HCT116 (cell line): Measurements from ENCODE around the gene CREBBP. TPM values are rescaled to one million over a fixed set of nuclear protein-coding genes. Genes with fewer than 3 reads are reported as not detected.

Experiments used
- ATAC-seq: fragments of 200-7000 bp; cut with Tn5 transposase; 2 replicates; pipeline ENCODE4 v1.9.1; 2020; ENCODE audit warnings: mild to moderate bottlenecking, moderate library complexity
- BruUV-seq: library from RNA; stranded (reverse); fragments of 400-500 nt; replicated peaks from 2 replicates; lab custom pipeline; 2021; lab: Mats Ljungman, UMichigan
- CTCF ChIA-PET: fragments of 300-600 bp; sonication (Branson Sonifier 250); formaldehyde crosslinking; loops from one replicate; lab custom pipeline; 2021; ENCODE audit warnings: antibody characterized with exemption; lab: Charles Lee
- POLR2A ChIA-PET: fragments of 300-600, 350-600 bp; sonication (Branson Sonifier 250); formaldehyde crosslinking; loops from one replicate; lab custom pipeline; 2021; ENCODE audit warnings: antibody characterized with exemption; lab: Charles Lee
- RAD21 ChIA-PET, 2 experiments: fragments of 300-600 bp; sonication (Branson Sonifier 250); formaldehyde crosslinking; loops; one replicate each; lab custom pipeline; 2023; ENCODE audit warnings: low total read pairs in 2 of 2; ENCODE audit not compliant: uncharacterized antibody in 2 of 2, unreplicated experiment in 2 of 2, low non-redundant PET in 1 of 2; lab: Charles Lee
- DNase-seq: peaks from one replicate; pipeline ENCODE4 v3.0.0-alpha.2; 2010; ENCODE audit warnings: low read depth, low spot score
- H2AFZ ChIP-seq: fragments of 200-600 bp; shearing (Covaris generic), sonication (generic); 2 replicates; pipeline ENCODE4 v1.6.1; 2017; ENCODE audit warnings: low read depth, mixed run types, mixed read lengths, antibody characterized with exemption, low read length; ENCODE audit not compliant: poor library complexity, severe bottlenecking
- H3K27ac ChIP-seq: 2 replicates; pipeline ENCODE4 v1.5.1; 2012; ENCODE audit warnings: low read depth, low read length
- H3K27me3 ChIP-seq: fragments of 200-600 bp; sonication (generic); 2 replicates; pipeline ENCODE4 v1.6.1; 2016; ENCODE audit warnings: mixed run types, low read length, mixed read lengths; ENCODE audit not compliant: insufficient read depth
- H3K36me3 ChIP-seq, 2 experiments: fragments of 200-500 bp in 1 of 2; fragments of 200-600 bp in 1 of 2; sonication (Bioruptor generic) in 1 of 2; sonication (generic) in 1 of 2; 2 replicates each; pipeline versions ENCODE4 v1.5.1 to v1.6.1; 2014 to 2016; ENCODE audit warnings: low read length in 2 of 2, inconsistent platforms in 1 of 2, mixed read lengths in 1 of 2, mixed run types in 1 of 2; ENCODE audit not compliant: insufficient read depth in 2 of 2, control insufficient read depth in 1 of 2
- H3K4me1 ChIP-seq, 2 experiments: fragments of 200-600 bp in 1 of 2; sonication (generic) in 1 of 2; 2 replicates each; pipeline versions ENCODE4 v1.5.1 to v1.6.1; 2012 to 2017; ENCODE audit warnings: low read length in 2 of 2, inconsistent platforms in 1 of 2, mild to moderate bottlenecking in 1 of 2, mixed read lengths in 1 of 2, mixed run types in 1 of 2, moderate library complexity in 1 of 2; ENCODE audit not compliant: insufficient read depth in 2 of 2, control insufficient read depth in 1 of 2
- H3K4me2 ChIP-seq: fragments of 200-600 bp; sonication (generic); 2 replicates; pipeline ENCODE4 v1.6.1; 2017; ENCODE audit warnings: mixed run types, low read length, mixed read lengths
- H3K4me3 ChIP-seq, 2 experiments: fragments of 200-600 bp in 1 of 2; sonication (generic) in 1 of 2; replicated peaks in 1 of 2; 2 replicates each; pipeline ENCODE4 v1.5.1; 2011 to 2016; ENCODE audit warnings: low read length in 2 of 2, control low read depth in 1 of 2, low read depth in 1 of 2, mild to moderate bottlenecking in 1 of 2, mixed read lengths in 1 of 2, mixed run types in 1 of 2
- H3K79me2 ChIP-seq: fragments of 200-600 bp; sonication (generic); 2 replicates; pipeline ENCODE4 v1.6.1; 2017; ENCODE audit warnings: mild to moderate bottlenecking, mixed run types, low read length, moderate library complexity, mixed read lengths; ENCODE audit not compliant: insufficient read depth
- H3K9ac ChIP-seq: fragments of 200-600 bp; sonication (generic); 2 replicates; pipeline ENCODE4 v1.6.1; 2016; ENCODE audit warnings: low read length, mixed read lengths
- H3K9me2 ChIP-seq: fragments of 200-600 bp; sonication (generic), shearing (Covaris generic); 2 replicates; pipeline ENCODE4 v1.6.1; 2017; ENCODE audit warnings: mixed run types, mild to moderate bottlenecking, moderate library complexity; ENCODE audit not compliant: insufficient read depth
- H3K9me3 ChIP-seq, 2 experiments: fragments of 200-500 bp in 1 of 2; fragments of 200-600 bp in 1 of 2; sonication (Bioruptor generic) in 1 of 2; sonication (generic) in 1 of 2; 2 replicates each; pipeline ENCODE4 v1.6.1; 2014 to 2017; ENCODE audit warnings: low read length in 2 of 2, mixed read lengths in 2 of 2, inconsistent platforms in 1 of 2, low read depth in 1 of 2, mild to moderate bottlenecking in 1 of 2, mixed run types in 1 of 2, moderate library complexity in 1 of 2; ENCODE audit not compliant: control insufficient read depth in 1 of 2, insufficient read depth in 1 of 2
- H4K20me1 ChIP-seq: fragments of 200-600 bp; sonication (generic), shearing (Covaris generic); 2 replicates; pipeline ENCODE4 v1.6.1; 2017; ENCODE audit warnings: mixed run types, mild to moderate bottlenecking, moderate library complexity; ENCODE audit not compliant: insufficient read depth
- CBX3 ChIP-seq: IDR thresholded peaks from 2 replicates; pipeline ENCODE4 v1.6.1; 2012; ENCODE audit warnings: low read depth
- CEBPB ChIP-seq: IDR thresholded peaks from 2 replicates; pipeline ENCODE4 v1.6.1; 2012; ENCODE audit warnings: low read depth
- EGR1 ChIP-seq: IDR thresholded peaks from 2 replicates; pipeline ENCODE4 v1.6.1; 2012; ENCODE audit warnings: low read depth
- ELF1 ChIP-seq: IDR thresholded peaks from 2 replicates; pipeline ENCODE4 v1.6.1; 2012; ENCODE audit warnings: low read depth, borderline replicate concordance
- EZH2 ChIP-seq: fragments of 200-600 bp; sonication (generic); IDR thresholded peaks from 2 replicates; pipeline ENCODE4 v1.6.1; 2017; ENCODE audit warnings: antibody characterized with exemption, mixed run types
- EZH2phosphoT487 ChIP-seq: fragments of 200-600 bp; IDR thresholded peaks from 2 replicates; pipeline ENCODE4 v1.6.1; 2018; ENCODE audit warnings: antibody characterized with exemption, borderline replicate concordance
- MAX ChIP-seq: IDR thresholded peaks from 2 replicates; pipeline ENCODE4 v1.6.1; 2012
- POLR2A ChIP-seq: IDR thresholded peaks from 2 replicates; pipeline ENCODE4 v1.7.0; 2011; ENCODE audit warnings: borderline replicate concordance; ENCODE audit not compliant: insufficient read depth, insufficient read length; ENCODE audit errors: extremely low read depth
- REST ChIP-seq: IDR thresholded peaks from 2 replicates; pipeline ENCODE4 v1.6.1; 2012; ENCODE audit warnings: low read depth
- SIN3A ChIP-seq: IDR thresholded peaks from 2 replicates; pipeline ENCODE4 v1.6.1; 2012; ENCODE audit warnings: low read depth
- TCF7L2 ChIP-seq: IDR thresholded peaks from 2 replicates; pipeline ENCODE4 v1.7.0; 2011; ENCODE audit warnings: borderline replicate concordance, inconsistent platforms; ENCODE audit not compliant: insufficient read depth, insufficient read length; ENCODE audit errors: extremely low read depth
- YY1 ChIP-seq: IDR thresholded peaks from 2 replicates; pipeline ENCODE4 v1.6.1; 2011; ENCODE audit warnings: low read length, low read depth, moderate library complexity, mild to moderate bottlenecking; ENCODE audit not compliant: insufficient replicate concordance; ENCODE audit errors: extremely low read depth
- ZBTB33 ChIP-seq: IDR thresholded peaks from 2 replicates; pipeline ENCODE4 v1.6.1; 2011; ENCODE audit warnings: mild to moderate bottlenecking, low read length, moderate library complexity; ENCODE audit not compliant: insufficient replicate concordance; ENCODE audit errors: extremely low read depth
- ZFX ChIP-seq: fragments of 450-650 bp; IDR thresholded peaks from 2 replicates; pipeline ENCODE4 v1.6.1; 2017
- ZNF274 ChIP-seq: fragments of 200-500 bp; sonication (Bioruptor generic); IDR thresholded peaks from 2 replicates; pipeline ENCODE4 v1.6.1; 2014; ENCODE audit warnings: mild to moderate bottlenecking, low read depth, low read length, inconsistent platforms
- intact Hi-C: fragments of 100-400 bp; cut with micrococcal nuclease; formaldehyde crosslinking; loops from 2 replicates; pipeline ENCODE4 v1.10.0; 2022
- total RNA-seq: library from RNA; stranded (reverse); gene quantifications from one replicate; pipeline ENCODE4 v1.2.1, GENCODE V29; 2021; ENCODE audit not compliant: unreplicated experiment
- TF ChIP-seq, protein P1 (sequence below), 3 experiments: fragments of 200-600 bp in 1 of 3; sonication (generic) in 1 of 3; IDR thresholded peaks in 2 of 3; conservative IDR thresholded peaks in 1 of 3; 2 replicates each; pipeline ENCODE4 v1.5.1; 2012 to 2017; ENCODE audit warnings: low read depth in 2 of 3, low read length in 2 of 3, antibody characterized with exemption in 1 of 3, borderline replicate concordance in 1 of 3, control low read depth in 1 of 3, mild to moderate bottlenecking in 1 of 3, mixed read lengths in 1 of 3, mixed run types in 1 of 3, moderate library complexity in 1 of 3; ENCODE audit not compliant: insufficient read depth in 1 of 3
- TF ChIP-seq, protein P2 (sequence below): IDR thresholded peaks from 2 replicates; pipeline ENCODE4 v1.6.1; 2012

CREBBP gene
- total RNA-seq, 1 experiment from 2014 or later, result 42.7 TPM

DNA sequence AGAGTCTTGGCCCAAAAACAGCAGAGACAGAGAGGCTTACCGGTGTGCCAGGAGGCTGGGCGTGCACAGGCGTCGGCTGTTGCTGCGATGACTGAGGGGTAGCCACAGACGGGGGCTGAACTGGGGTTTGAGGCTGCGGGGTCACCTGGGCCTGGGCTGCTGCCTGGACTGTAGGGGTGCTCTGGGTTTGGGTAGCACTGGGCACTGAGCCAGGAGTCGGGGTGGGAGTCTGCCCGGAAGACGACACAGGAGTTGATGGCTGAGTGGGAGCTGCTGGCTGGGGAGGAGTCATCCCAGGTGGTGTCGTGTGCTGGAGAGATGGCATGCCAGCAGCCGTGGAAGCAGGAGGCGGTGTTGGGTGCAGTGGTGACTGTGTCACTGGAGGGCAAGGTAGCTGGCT lies 110.0 kb downstream of the CREBBP start:
- Histone ChIP-seq H3K9me2 (no peaks in the 10 kb centered on the region), H3K36me3 (peaks cover 25 to 63% of the 10 kb centered on the region in 2 experiments; a peak in 3 of 4 replicates), H3K9me3 (no peaks in the 10 kb centered on the region), H3K4me1 (no peaks in the 10 kb centered on the region), H4K20me1 (no peaks in the 10 kb centered on the region), H3K9ac (no peak overlapping the region), H3K27ac (no peak overlapping the region), H2AFZ (no peak overlapping the region), H3K27me3 (no peaks in the 10 kb centered on the region), H3K4me3 (no peak overlapping the region), H3K79me2 (no peaks in the 10 kb centered on the region; the same call in 1 of the 2 replicates), H3K4me2 (no peak overlapping the region)
- intact Hi-C loops, result no loop called here
- DNase-seq, result no peak
- CTCF ChIA-PET, result no interaction called here
- RAD21 ChIA-PET, result no interaction called here
- POLR2A ChIA-PET, result no interaction called here
- no peak for ATAC-seq
- TF ChIP-seq ELF1 (no peak), MAX (no peak), ZBTB33 (no peak), TCF7L2 (no peak), SIN3A (no peak), ZFX (no peak), YY1 (no peak), EGR1 (no peak), EZH2phosphoT487 (no peak), CBX3 (no peak), EZH2 (no peak), POLR2A (no peak), CEBPB (no peak), REST (no peak), ZNF274 (no peak)
- TF ChIP-seq, protein P1, sequence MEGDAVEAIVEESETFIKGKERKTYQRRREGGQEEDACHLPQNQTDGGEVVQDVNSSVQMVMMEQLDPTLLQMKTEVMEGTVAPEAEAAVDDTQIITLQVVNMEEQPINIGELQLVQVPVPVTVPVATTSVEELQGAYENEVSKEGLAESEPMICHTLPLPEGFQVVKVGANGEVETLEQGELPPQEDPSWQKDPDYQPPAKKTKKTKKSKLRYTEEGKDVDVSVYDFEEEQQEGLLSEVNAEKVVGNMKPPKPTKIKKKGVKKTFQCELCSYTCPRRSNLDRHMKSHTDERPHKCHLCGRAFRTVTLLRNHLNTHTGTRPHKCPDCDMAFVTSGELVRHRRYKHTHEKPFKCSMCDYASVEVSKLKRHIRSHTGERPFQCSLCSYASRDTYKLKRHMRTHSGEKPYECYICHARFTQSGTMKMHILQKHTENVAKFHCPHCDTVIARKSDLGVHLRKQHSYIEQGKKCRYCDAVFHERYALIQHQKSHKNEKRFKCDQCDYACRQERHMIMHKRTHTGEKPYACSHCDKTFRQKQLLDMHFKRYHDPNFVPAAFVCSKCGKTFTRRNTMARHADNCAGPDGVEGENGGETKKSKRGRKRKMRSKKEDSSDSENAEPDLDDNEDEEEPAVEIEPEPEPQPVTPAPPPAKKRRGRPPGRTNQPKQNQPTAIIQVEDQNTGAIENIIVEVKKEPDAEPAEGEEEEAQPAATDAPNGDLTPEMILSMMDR (IDR thresholded peaks at IDR 0.05 in 2 of 3, conservative IDR thresholded peaks at IDR 0.05 in 1 of 3; ENCODE audit: borderline replicate concordance in 1 of 3, insufficient read depth in 1 of 3, low read depth in 2 of 3, low read length in 2 of 3), result no peak
- TF ChIP-seq, protein P2, sequence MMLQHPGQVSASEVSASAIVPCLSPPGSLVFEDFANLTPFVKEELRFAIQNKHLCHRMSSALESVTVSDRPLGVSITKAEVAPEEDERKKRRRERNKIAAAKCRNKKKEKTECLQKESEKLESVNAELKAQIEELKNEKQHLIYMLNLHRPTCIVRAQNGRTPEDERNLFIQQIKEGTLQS, result no peak
- BruUV-seq, result no TSS peak
